HFFc6 (cell line): ENCODE measurements around the gene LMO3. TPM values are rescaled to one million over a fixed set of nuclear protein-coding genes. Genes with fewer than 3 reads are reported as not detected.

ENCODE experiments used
- DNase-seq: peaks from one replicate; pipeline ENCODE4 v3.0.0-alpha.2; 2018
- H3K27ac Mint-ChIP-seq: 2 replicates; pipeline ENCODE4 v1.8.0; 2020; ENCODE audit warnings: mild to moderate bottlenecking, mixed read lengths
- H3K27me3 Mint-ChIP-seq: 2 replicates; pipeline ENCODE4 v1.8.0; 2021; ENCODE audit warnings: mild to moderate bottlenecking, moderate library complexity, mixed read lengths; ENCODE audit not compliant: insufficient read depth
- H3K36me3 Mint-ChIP-seq: 2 replicates; pipeline ENCODE4 v1.8.0; 2021; ENCODE audit warnings: low read depth, mixed read lengths
- H3K4me1 Mint-ChIP-seq: 2 replicates; pipeline ENCODE4 v1.8.0; 2020; ENCODE audit warnings: low read depth, mixed read lengths
- H3K4me3 Mint-ChIP-seq: 2 replicates; pipeline ENCODE4 v1.8.0; 2020; ENCODE audit warnings: mild to moderate bottlenecking, moderate library complexity, mixed read lengths
- H3K9me3 Mint-ChIP-seq: 2 replicates; pipeline ENCODE4 v1.8.0; 2020; ENCODE audit warnings: mild to moderate bottlenecking, mixed read lengths
- total RNA-seq, 6 experiments: library from RNA; stranded (reverse); fragmentation: NEBNext Ultra II Directional; extraction: Animal tissue kit (Norgen Biotek cat#: 25700); gene quantifications; 2 replicates in 1 of 6; 3 replicates in 5 of 6; pipeline ENCODE4 v1.2.3, GENCODE V29; 2021
- TF ChIP-seq, protein P1 (sequence below): fragments of 200-600 bp; sonication (generic); IDR thresholded peaks from 2 replicates; pipeline ENCODE4 v1.5.0; 2021; ENCODE audit warnings: antibody characterized with exemption, mild to moderate bottlenecking

The LMO3 gene
- total RNA-seq, 6 experiments from 2014 or later: 0.12 to 0.60 (median 0.34) TPM

DNA sequence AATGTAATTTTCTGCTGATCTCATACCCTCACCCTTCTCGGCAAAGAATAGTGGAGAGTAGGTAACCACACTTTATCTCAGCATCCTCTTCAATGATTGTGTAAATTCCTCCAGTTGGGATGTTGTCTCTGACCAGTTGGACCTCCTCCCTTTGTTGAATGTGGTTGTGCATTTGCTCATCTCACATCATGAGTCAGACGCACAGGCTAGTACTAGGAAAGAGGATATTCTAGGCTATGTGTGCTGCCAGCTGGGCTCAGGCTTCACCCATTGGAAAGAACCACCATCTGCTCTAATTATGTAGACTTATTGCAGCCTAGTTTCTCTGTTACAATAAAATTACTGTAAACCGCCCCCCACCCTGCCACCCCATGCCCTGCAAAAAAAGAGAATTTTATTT, 90.3 kb downstream of the LMO3 start:
- Mint-ChIP-seq H3K36me3 (no peaks in the 10 kb centered on the region), H3K9me3 (no peaks in the 10 kb centered on the region), H3K4me1 (peaks cover 8% of the 10 kb centered on the region), H3K4me3 (no peak overlapping the region), H3K27me3 (peaks cover 3% of the 10 kb centered on the region; the same call in 1 of the 2 replicates), H3K27ac (no peak overlapping the region)
- DNase-seq: peak; percentile 55
- TF ChIP-seq, protein P1, sequence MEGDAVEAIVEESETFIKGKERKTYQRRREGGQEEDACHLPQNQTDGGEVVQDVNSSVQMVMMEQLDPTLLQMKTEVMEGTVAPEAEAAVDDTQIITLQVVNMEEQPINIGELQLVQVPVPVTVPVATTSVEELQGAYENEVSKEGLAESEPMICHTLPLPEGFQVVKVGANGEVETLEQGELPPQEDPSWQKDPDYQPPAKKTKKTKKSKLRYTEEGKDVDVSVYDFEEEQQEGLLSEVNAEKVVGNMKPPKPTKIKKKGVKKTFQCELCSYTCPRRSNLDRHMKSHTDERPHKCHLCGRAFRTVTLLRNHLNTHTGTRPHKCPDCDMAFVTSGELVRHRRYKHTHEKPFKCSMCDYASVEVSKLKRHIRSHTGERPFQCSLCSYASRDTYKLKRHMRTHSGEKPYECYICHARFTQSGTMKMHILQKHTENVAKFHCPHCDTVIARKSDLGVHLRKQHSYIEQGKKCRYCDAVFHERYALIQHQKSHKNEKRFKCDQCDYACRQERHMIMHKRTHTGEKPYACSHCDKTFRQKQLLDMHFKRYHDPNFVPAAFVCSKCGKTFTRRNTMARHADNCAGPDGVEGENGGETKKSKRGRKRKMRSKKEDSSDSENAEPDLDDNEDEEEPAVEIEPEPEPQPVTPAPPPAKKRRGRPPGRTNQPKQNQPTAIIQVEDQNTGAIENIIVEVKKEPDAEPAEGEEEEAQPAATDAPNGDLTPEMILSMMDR: no peak

DNA sequence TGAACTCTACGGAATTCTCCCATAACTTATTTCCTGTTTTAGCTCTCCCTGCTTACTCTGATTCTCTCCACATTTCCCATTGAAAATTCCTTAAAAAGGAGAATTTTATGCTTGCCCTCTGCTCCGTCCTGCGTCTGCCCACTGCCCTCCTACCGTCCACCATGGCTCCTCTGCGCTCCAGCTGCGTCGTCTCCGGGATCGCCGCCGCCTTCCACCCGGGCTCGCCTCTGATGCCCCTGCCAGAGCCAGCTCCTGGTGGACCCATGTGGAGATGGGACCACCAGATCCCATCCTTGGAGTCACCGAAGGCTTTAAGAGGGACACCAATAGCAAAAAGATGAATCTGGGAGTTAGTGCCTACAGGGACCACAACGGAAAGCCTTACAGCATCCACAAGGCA, 92.7 kb downstream of the LMO3 start:
- TF ChIP-seq, protein P1: no peak
- Mint-ChIP-seq H3K27me3 (peaks cover 3% of the 10 kb centered on the region; the same call in 1 of the 2 replicates), H3K4me3 (no peak overlapping the region), H3K9me3 (no peaks in the 10 kb centered on the region), H3K27ac (no peak overlapping the region), H3K36me3 (no peaks in the 10 kb centered on the region), H3K4me1 (peaks cover 8% of the 10 kb centered on the region)
- DNase-seq: no peak

DNA sequence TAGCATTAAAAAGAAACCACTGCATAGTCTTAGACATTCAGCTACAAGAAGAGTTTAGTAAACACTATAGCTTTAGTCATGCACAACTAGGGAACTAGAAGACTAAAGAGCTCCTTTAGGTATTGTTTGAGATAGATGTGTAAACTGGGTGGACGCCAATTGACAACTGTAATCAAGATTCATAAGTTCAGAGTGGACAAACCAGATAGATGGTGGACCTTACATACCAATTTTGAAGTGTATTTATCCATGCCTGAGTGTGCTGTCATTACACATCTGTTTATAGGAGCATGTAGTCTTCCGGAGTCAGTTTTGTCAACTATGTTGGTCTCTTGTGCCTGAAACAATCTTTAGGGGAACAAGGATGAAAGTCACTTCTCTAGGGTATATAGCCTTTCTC, 96.6 kb downstream of the LMO3 start:
- H3K27ac Mint-ChIP-seq: no peak overlapping the region
- no peaks in the 10 kb centered on the region for H3K9me3 Mint-ChIP-seq
- no peaks in the 10 kb centered on the region for H3K27me3 Mint-ChIP-seq
- TF ChIP-seq, protein P1: no peak
- H3K4me1 Mint-ChIP-seq: 0 out of 2 replicates have a peak, but pooled peaks cover 9% of the 10 kb centered on the region
- no peak overlapping the region for H3K4me3 Mint-ChIP-seq
- H3K36me3 Mint-ChIP-seq: no peaks in the 10 kb centered on the region
- DNase-seq: no peak

DNA sequence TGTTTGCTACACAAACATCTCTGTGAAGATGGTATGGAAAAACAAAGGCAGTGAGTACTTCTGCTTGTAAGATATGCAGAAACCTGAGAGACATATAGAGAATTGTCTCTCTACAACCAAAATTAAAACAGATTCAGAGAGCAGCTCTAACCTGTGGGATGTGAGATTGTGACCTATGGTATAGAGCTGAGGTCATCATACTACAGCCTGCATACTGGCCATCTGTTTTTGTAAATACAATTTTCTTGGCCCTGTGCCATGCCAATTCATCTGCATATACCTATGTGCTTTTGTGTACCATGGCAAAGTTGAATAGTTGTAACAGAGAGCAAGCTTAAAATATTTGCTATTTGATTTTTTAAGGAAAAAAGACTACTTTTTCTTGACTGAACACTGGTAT, 99.6 kb downstream of the LMO3 start:
- H3K9me3 Mint-ChIP-seq: no peaks in the 10 kb centered on the region
- DNase-seq: no peak
- H3K36me3 Mint-ChIP-seq: no peaks in the 10 kb centered on the region
- 0 out of 2 replicates have a peak, but pooled peaks cover 9% of the 10 kb centered on the region for H3K4me1 Mint-ChIP-seq
- no peak overlapping the region for H3K27ac Mint-ChIP-seq
- no peak overlapping the region for H3K4me3 Mint-ChIP-seq
- H3K27me3 Mint-ChIP-seq: no peaks in the 10 kb centered on the region
- TF ChIP-seq, protein P1: no peak

DNA sequence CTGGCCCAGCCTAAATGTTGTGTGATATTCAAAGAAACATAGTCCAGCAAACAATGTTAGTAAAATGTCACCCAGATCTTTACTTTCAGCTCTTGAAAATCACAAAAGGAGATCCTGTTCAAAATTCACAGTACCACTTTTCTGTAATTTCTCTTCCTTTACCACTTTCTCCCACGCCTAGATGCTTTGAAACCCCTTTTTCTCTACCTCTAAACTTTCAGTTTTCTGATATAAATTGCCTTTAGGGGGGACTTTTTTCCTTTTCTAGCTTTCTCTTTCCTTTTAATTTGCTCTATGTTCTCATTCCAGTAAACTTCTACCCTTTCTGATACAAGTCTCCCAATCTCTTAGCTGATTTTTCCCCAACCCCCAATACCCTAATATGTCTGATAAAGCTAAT, 101.8 kb downstream of the LMO3 start:
- Mint-ChIP-seq H3K4me1 (0 out of 2 replicates have a peak, but pooled peaks cover 9% of the 10 kb centered on the region), H3K36me3 (no peaks in the 10 kb centered on the region), H3K27me3 (no peaks in the 10 kb centered on the region), H3K27ac (no peak overlapping the region), H3K4me3 (no peak overlapping the region), H3K9me3 (no peaks in the 10 kb centered on the region)
- DNase-seq: no peak
- TF ChIP-seq, protein P1: no peak

DNA sequence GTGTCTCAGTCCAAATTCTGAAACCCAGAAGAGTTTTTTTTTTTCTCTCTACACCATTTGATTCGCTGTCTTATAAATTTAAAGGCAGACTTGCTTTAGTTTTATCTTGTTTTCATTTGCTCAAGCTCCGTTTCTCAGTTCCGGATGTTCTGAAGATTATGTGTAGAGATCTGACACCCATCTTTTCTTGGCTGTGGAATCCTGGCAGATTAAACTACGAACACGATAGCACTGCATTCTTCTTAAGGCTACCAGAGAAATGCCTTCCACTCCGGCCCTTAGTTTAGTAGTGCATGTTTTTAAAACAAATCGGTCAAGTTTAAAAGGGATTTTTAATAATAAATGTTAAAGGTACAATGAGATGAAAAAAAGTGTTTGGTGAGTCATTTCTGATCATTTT, 106.4 kb downstream of the LMO3 start:
- H3K27me3 Mint-ChIP-seq: no peaks in the 10 kb centered on the region
- no peak overlapping the region for H3K4me3 Mint-ChIP-seq
- DNase-seq: no peak
- H3K9me3 Mint-ChIP-seq: no peaks in the 10 kb centered on the region
- no peak overlapping the region for H3K27ac Mint-ChIP-seq
- no peaks in the 10 kb centered on the region for H3K36me3 Mint-ChIP-seq
- TF ChIP-seq, protein P1: no peak
- H3K4me1 Mint-ChIP-seq: no peaks in the 10 kb centered on the region
